Activated CD4-positive, alpha-beta memory T cell treated with anti-CD3 and anti-CD28 coated beads, Interleukin-2, amount 10 ng/mL, durations not matched to agents 7 days and 5 days (primary cell): ENCODE data around the gene C6orf58. TPM values are rescaled to one million over a fixed set of nuclear protein-coding genes. Genes with fewer than 3 reads are reported as not detected.

ENCODE experiments used
- CTCF ChIA-PET: fragments of 350-600 bp; sonication (Branson Sonifier 250); formaldehyde crosslinking; loops from one replicate; lab custom pipeline; 2021; ENCODE audit warnings: antibody characterized with exemption, inconsistent platforms; lab: Charles Lee
- POLR2A ChIA-PET: fragments of 350-600 bp; sonication (Branson Sonifier 250); formaldehyde crosslinking; loops from one replicate; lab custom pipeline; 2021; ENCODE audit warnings: antibody characterized with exemption; lab: Charles Lee
- DNase-seq: peaks from one replicate; pipeline ENCODE4 v3.0.0-alpha.2; 2020
- H3K27ac Mint-ChIP-seq: one replicate; pipeline ENCODE4 v1.8.0; 2021; ENCODE audit warnings: mild to moderate bottlenecking, mixed read lengths
- H3K27me3 Mint-ChIP-seq: one replicate; pipeline ENCODE4 v1.8.0; 2021; ENCODE audit warnings: mixed read lengths
- H3K36me3 Mint-ChIP-seq: one replicate; pipeline ENCODE4 v1.8.0; 2021; ENCODE audit warnings: low read depth, mixed read lengths
- H3K4me1 Mint-ChIP-seq: one replicate; pipeline ENCODE4 v1.8.0; 2021; ENCODE audit warnings: mixed read lengths
- H3K4me3 Mint-ChIP-seq: one replicate; pipeline ENCODE4 v1.8.0; 2021; ENCODE audit warnings: mild to moderate bottlenecking, mixed read lengths
- H3K9me3 Mint-ChIP-seq: one replicate; pipeline ENCODE4 v1.8.0; 2021; ENCODE audit warnings: mixed read lengths
- total RNA-seq, 2 experiments: library from RNA; stranded (reverse); gene quantifications; one replicate each; pipeline ENCODE4 v1.2.3, GENCODE V29; 2021

C6orf58 gene
- total RNA-seq = not detected

GRCh38 chr6:127576874-127577273 lies at the start of gene C6orf58:
C6orf58 (plus strand) TSS chr6:127577174; CDS start chr6:127577186, 12 bp downstream.
- no peak for DNase-seq
- Mint-ChIP-seq H3K9me3 (no peaks in the 10 kb centered on the region), H3K27me3 (peaks cover 9% of the 10 kb centered on the region), H3K27ac (no peak within 1 kb of the TSS), H3K4me1 (peaks cover 6% of the 10 kb centered on the region), H3K4me3 (no peak within 1 kb of the TSS), H3K36me3 (no peaks in the 10 kb centered on the region)
- POLR2A ChIA-PET = no interaction called here
- CTCF ChIA-PET = no interaction called here

GRCh38 chr6:127533011-127533410 lies 44.0 kb upstream of the C6orf58 start:
- ChIA-PET CTCF (interaction anchor here (1.6 kb wide), 1 partner anchor 17 kb away, joined by 9 read pairs; no protein-coding TSS in a partner anchor), POLR2A (no interaction called here)
- H3K36me3 Mint-ChIP-seq = no peaks in the 10 kb centered on the region
- peaks cover 32% of the 10 kb centered on the region for H3K27me3 Mint-ChIP-seq
- H3K27ac Mint-ChIP-seq = no peak overlapping the region
- H3K4me1 Mint-ChIP-seq = no peaks in the 10 kb centered on the region
- no peak for DNase-seq
- no peaks in the 10 kb centered on the region for H3K9me3 Mint-ChIP-seq
- H3K4me3 Mint-ChIP-seq = no peak overlapping the region

GRCh38 chr6:127533736-127534135 lies 43.2 kb upstream of the C6orf58 start:
- Mint-ChIP-seq H3K27me3 (peaks cover 28% of the 10 kb centered on the region), H3K4me3 (no peak overlapping the region), H3K4me1 (peaks cover under 1% of the 10 kb centered on the region), H3K27ac (no peak overlapping the region), H3K36me3 (no peaks in the 10 kb centered on the region), H3K9me3 (no peaks in the 10 kb centered on the region)
- ChIA-PET POLR2A (interaction anchor here (0.9 kb wide), 1 partner anchor 14 kb away, joined by 3 read pairs; no protein-coding TSS in a partner anchor), CTCF (interaction anchor here (8.1 kb wide), 1 partner anchor 16 kb away, joined by 76 read pairs; the partner anchor contains the start of gene MTCL3)
- DNase-seq = no peak

- ChIA-PET POLR2A (interaction anchor here (1.0 to 1.6 kb wide), 3 partner anchors 8 to 55 kb away, joined by 3 to 6 read pairs (median 4); no protein-coding TSS in a partner anchor), CTCF (interaction anchor here (0.7 to 8.1 kb wide), 20 partner anchors 9 to 676 kb away, joined by 3 to 76 read pairs (median 4); partner anchors contain the start of genes MTCL3 and RNF146)
- Mint-ChIP-seq H3K4me3 (no peak overlapping the region), H3K27ac (no peak overlapping the region), H3K27me3 (peaks cover 24% of the 10 kb centered on the region), H3K4me1 (peaks cover 5% of the 10 kb centered on the region), H3K36me3 (no peaks in the 10 kb centered on the region), H3K9me3 (no peaks in the 10 kb centered on the region)
- no peak for DNase-seq
Measured at GRCh38 chr6:127538750-127539264, 38.2 kb upstream of the C6orf58 start.

- H3K4me3 Mint-ChIP-seq = no peak overlapping the region
- H3K4me1 Mint-ChIP-seq = peaks cover 5% of the 10 kb centered on the region
- no peak overlapping the region for H3K27ac Mint-ChIP-seq
- no peak for DNase-seq
- H3K9me3 Mint-ChIP-seq = no peaks in the 10 kb centered on the region
- H3K27me3 Mint-ChIP-seq = peaks cover 19% of the 10 kb centered on the region
- ChIA-PET POLR2A (interaction anchor here (1.0 to 1.6 kb wide), 3 partner anchors 23 to 56 kb away, joined by 3 to 6 read pairs (median 4); no protein-coding TSS in a partner anchor), CTCF (interaction anchor here (0.6 to 8.1 kb wide), 17 partner anchors 8 to 1550 kb away, joined by 3 to 76 read pairs (median 4); partner anchors contain the start of genes MTCL3 and RNF146)
- H3K36me3 Mint-ChIP-seq = no peaks in the 10 kb centered on the region
Measured at GRCh38 chr6:127539272-127539671, 37.7 kb upstream of the C6orf58 start.

- H3K4me3 Mint-ChIP-seq = no peak overlapping the region
- H3K4me1 Mint-ChIP-seq = peaks cover under 1% of the 10 kb centered on the region
- H3K36me3 Mint-ChIP-seq = no peaks in the 10 kb centered on the region
- ChIA-PET CTCF (interaction anchor here (1.0 to 2.3 kb wide), 3 partner anchors 8 to 81 kb away, joined by 3 to 7 read pairs (median 5); no protein-coding TSS in a partner anchor), POLR2A (interaction anchor here (1.3 kb wide), 1 partner anchor 9 kb away, joined by 3 read pairs; no protein-coding TSS in a partner anchor)
- peaks cover 5% of the 10 kb centered on the region for H3K27me3 Mint-ChIP-seq
- H3K27ac Mint-ChIP-seq = no peak overlapping the region
- no peak for DNase-seq
- no peaks in the 10 kb centered on the region for H3K9me3 Mint-ChIP-seq
Measured at GRCh38 chr6:127547215-127547614, 29.8 kb upstream of the C6orf58 start.

- Mint-ChIP-seq H3K36me3 (no peaks in the 10 kb centered on the region), H3K4me3 (no peak overlapping the region), H3K4me1 (no peaks in the 10 kb centered on the region), H3K27ac (no peak overlapping the region), H3K9me3 (no peaks in the 10 kb centered on the region), H3K27me3 (peaks cover 5% of the 10 kb centered on the region)
- ChIA-PET CTCF (interaction anchor here (1.0 to 2.3 kb wide), 8 partner anchors 9 to 361 kb away, joined by 3 to 10 read pairs (median 5); partner anchors contain the start of gene RNF146), POLR2A (interaction anchor here (1.3 kb wide), 1 partner anchor 10 kb away, joined by 3 read pairs; no protein-coding TSS in a partner anchor)
- no peak for DNase-seq
Measured at GRCh38 chr6:127547904-127548649, 28.9 kb upstream of the C6orf58 start.

GRCh38 chr6:127550403-127550802 lies 26.6 kb upstream of the C6orf58 start:
- Mint-ChIP-seq H3K4me1 (no peaks in the 10 kb centered on the region), H3K36me3 (no peaks in the 10 kb centered on the region), H3K4me3 (no peak overlapping the region), H3K27ac (no peak overlapping the region), H3K27me3 (peaks cover 7% of the 10 kb centered on the region), H3K9me3 (no peaks in the 10 kb centered on the region)
- POLR2A ChIA-PET = no interaction called here
- CTCF ChIA-PET = no interaction called here
- DNase-seq = no peak

GRCh38 chr6:127554435-127555006 lies 22.5 kb upstream of the C6orf58 start:
- POLR2A ChIA-PET = no interaction called here
- DNase-seq = no peak
- no peak overlapping the region for H3K27ac Mint-ChIP-seq
- peaks cover 8% of the 10 kb centered on the region for H3K27me3 Mint-ChIP-seq
- H3K36me3 Mint-ChIP-seq = no peaks in the 10 kb centered on the region
- no peak overlapping the region for H3K4me3 Mint-ChIP-seq
- no peaks in the 10 kb centered on the region for H3K4me1 Mint-ChIP-seq
- CTCF ChIA-PET = no interaction called here
- H3K9me3 Mint-ChIP-seq = no peaks in the 10 kb centered on the region

GRCh38 chr6:127561660-127562059 lies 15.3 kb upstream of the C6orf58 start:
- H3K9me3 Mint-ChIP-seq = no peaks in the 10 kb centered on the region
- H3K4me1 Mint-ChIP-seq = no peaks in the 10 kb centered on the region
- no peak overlapping the region for H3K27ac Mint-ChIP-seq
- no peak for DNase-seq
- no peak overlapping the region for H3K4me3 Mint-ChIP-seq
- H3K36me3 Mint-ChIP-seq = no peaks in the 10 kb centered on the region
- ChIA-PET CTCF (no interaction called here), POLR2A (no interaction called here)
- H3K27me3 Mint-ChIP-seq = peaks cover 12% of the 10 kb centered on the region

- H3K27me3 Mint-ChIP-seq = peaks cover 10% of the 10 kb centered on the region
- H3K36me3 Mint-ChIP-seq = no peaks in the 10 kb centered on the region
- H3K4me1 Mint-ChIP-seq = no peaks in the 10 kb centered on the region
- no peaks in the 10 kb centered on the region for H3K9me3 Mint-ChIP-seq
- H3K27ac Mint-ChIP-seq = no peak overlapping the region
- no peak for DNase-seq
- ChIA-PET POLR2A (no interaction called here), CTCF (interaction anchor here (1.0 kb wide), 1 partner anchor 25 kb away, joined by 4 read pairs; no protein-coding TSS in a partner anchor)
- no peak overlapping the region for H3K4me3 Mint-ChIP-seq
Measured at GRCh38 chr6:127564761-127565160, 12.2 kb upstream of the C6orf58 start.

GRCh38 chr6:127566119-127566518 lies 10.9 kb upstream of the C6orf58 start:
- Mint-ChIP-seq H3K27me3 (peaks cover 10% of the 10 kb centered on the region), H3K9me3 (no peaks in the 10 kb centered on the region), H3K4me3 (no peak overlapping the region), H3K4me1 (peaks cover 6% of the 10 kb centered on the region), H3K36me3 (no peaks in the 10 kb centered on the region), H3K27ac (no peak overlapping the region)
- CTCF ChIA-PET = no interaction called here
- POLR2A ChIA-PET = no interaction called here
- no peak for DNase-seq

- ChIA-PET CTCF (no interaction called here), POLR2A (no interaction called here)
- H3K36me3 Mint-ChIP-seq = no peaks in the 10 kb centered on the region
- H3K9me3 Mint-ChIP-seq = no peaks in the 10 kb centered on the region
- peaks cover 10% of the 10 kb centered on the region for H3K27me3 Mint-ChIP-seq
- no peak overlapping the region for H3K27ac Mint-ChIP-seq
- H3K4me3 Mint-ChIP-seq = no peak overlapping the region
- DNase-seq = no peak
- H3K4me1 Mint-ChIP-seq = peaks cover 8% of the 10 kb centered on the region
Measured at GRCh38 chr6:127566651-127567050, 10.3 kb upstream of the C6orf58 start.
